BLaER1 treated with 17β-estradiol and CSF1 and Interleukin-3, amounts not matched to agents 10 nM and 100 nM (cell line): ENCODE results near the gene SLC36A1.

Source experiments
- H3K27ac ChIP-seq, 11 experiments: shearing (Covaris generic); formaldehyde crosslinking; 2 replicates each; pipeline ENCODE4 v1.8.1; 2022
- H3K27me3 ChIP-seq, 11 experiments: shearing (Covaris generic); formaldehyde crosslinking; 2 replicates each; pipeline ENCODE4 v1.8.1; 2022
- H3K36me3 ChIP-seq, 11 experiments: shearing (Covaris generic); formaldehyde crosslinking; 2 replicates each; pipeline ENCODE4 v1.8.1; 2022
- H3K4me1 ChIP-seq, 10 experiments: shearing (Covaris generic); formaldehyde crosslinking; 2 replicates each; pipeline ENCODE4 v1.8.1; 2022
- H3K4me2 ChIP-seq, 11 experiments: shearing (Covaris generic); formaldehyde crosslinking; 2 replicates each; pipeline ENCODE4 v1.8.1; 2022
- H3K4me3 ChIP-seq, 10 experiments: shearing (Covaris generic); formaldehyde crosslinking; 2 replicates each; pipeline ENCODE4 v1.8.1; 2022
- H3K9ac ChIP-seq, 11 experiments: shearing (Covaris generic); formaldehyde crosslinking; 2 replicates each; pipeline ENCODE4 v1.8.1; 2022
- H3K9me3 ChIP-seq, 11 experiments: shearing (Covaris generic); formaldehyde crosslinking; replicated peaks in 1 of 11; 2 replicates each; pipeline ENCODE4 v1.8.1; 2022
- H4K20me1 ChIP-seq, 11 experiments: shearing (Covaris generic); formaldehyde crosslinking; 2 replicates each; pipeline ENCODE4 v1.8.1; 2022
- Cebpa-rat ChIP-seq, 11 experiments: shearing (Covaris generic); IDR thresholded peaks; 2 replicates each; pipeline ENCODE4 v1.8.1; 2022

Gene SLC36A1

DNA sequence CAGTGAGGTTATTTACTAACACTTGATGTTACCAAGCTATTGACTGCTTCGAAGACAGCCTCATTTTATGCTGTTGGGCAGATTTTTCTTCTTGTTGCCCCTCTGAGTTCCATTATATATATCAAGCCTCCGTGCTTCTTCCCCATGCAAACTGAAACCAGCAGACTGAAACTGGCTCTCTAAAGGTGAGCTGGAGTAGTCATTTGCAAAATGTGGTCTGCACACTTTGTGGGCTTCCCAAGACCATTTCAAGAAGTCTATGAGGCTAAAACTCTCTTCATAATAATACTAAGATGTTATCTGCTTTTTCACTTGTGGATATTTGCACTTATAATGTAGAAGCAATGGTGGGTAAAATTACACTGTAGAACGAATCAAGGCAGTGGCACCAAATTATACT is 13.9 kb downstream of the SLC36A1 start:
- H3K4me2 ChIP-seq: no peak overlapping the region

DNA sequence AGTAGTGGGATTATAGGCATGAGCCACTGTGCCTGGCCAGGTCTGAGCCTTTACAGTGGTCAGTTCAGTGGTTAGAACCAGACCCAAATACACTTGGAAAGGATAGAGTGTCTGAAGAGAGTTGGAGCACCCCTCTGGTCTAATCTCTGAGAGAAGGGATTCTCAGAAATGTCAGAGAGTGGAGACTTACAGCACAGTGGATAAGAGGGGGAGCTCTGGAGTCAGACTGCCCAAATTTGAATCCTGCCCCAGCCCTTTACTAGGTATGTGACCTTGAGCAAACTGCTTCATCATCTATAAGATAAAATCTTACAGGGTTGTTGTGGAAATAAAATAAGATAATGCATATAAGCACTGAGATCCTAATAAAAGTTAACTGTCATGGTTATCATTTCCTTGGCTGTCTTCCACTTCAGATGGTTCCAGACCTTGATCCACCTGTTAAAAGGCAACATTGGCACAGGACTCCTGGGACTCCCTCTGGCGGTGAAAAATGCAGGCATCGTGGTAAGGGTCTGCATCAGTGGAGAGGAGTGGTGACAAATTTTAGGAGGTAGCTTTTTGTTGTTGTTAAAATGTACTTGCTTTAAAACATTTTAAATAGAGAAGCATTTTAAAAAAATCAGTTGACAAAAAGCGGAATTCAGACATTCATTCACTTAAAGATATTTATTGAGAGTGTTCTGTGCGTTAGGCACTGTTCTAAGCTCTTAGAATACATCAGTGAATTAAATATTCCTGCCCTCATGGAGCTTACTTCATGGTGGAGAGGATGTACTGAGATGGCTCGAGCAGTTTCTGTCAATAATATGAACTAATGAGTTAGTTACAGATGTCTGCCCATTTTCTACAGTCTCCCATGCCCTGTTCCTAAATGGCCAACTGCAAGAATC is 16.0 kb downstream of the SLC36A1 start:
- Histone ChIP-seq H3K4me1 (no peaks in the 10 kb centered on the region), H3K4me3 (no peak overlapping the region), H3K27ac (no peak overlapping the region), H3K36me3 (peaks cover 29 to 97% (median 55%) of the 10 kb centered on the region in 11 experiments; a peak in 21 of 22 replicates), H3K9ac (no peak overlapping the region), H4K20me1 (peaks cover 0 to 41% (median 0%) of the 10 kb centered on the region in 11 experiments; a peak in 7 of 22 replicates), H3K4me2 (no peak overlapping the region), H3K27me3 (no peaks in the 10 kb centered on the region), H3K9me3 (no peaks in the 10 kb centered on the region)
- no peak for TF ChIP-seq Cebpa-rat (IDR thresholded peaks at IDR 0.05)

More for the DNA sequence above, 13.9 kb downstream of the SLC36A1 start:
- Histone ChIP-seq H3K36me3 (peaks cover 13 to 98% (median 38%) of the 10 kb centered on the region in 11 experiments; a peak in 20 of 22 replicates), H3K4me1 (peaks cover 0 to 9% (median 0%) of the 10 kb centered on the region in 10 experiments; a peak in 4 of 20 replicates), H3K27me3 (no peaks in the 10 kb centered on the region), H3K9me3 (no peaks in the 10 kb centered on the region), H3K27ac (no peak overlapping the region), H3K9ac (no peak overlapping the region), H3K4me3 (no peak overlapping the region), H4K20me1 (peaks cover 0 to 61% (median 0%) of the 10 kb centered on the region in 11 experiments; a peak in 8 of 22 replicates)
- TF ChIP-seq Cebpa-rat (IDR thresholded peaks at IDR 0.05): no peak

DNA sequence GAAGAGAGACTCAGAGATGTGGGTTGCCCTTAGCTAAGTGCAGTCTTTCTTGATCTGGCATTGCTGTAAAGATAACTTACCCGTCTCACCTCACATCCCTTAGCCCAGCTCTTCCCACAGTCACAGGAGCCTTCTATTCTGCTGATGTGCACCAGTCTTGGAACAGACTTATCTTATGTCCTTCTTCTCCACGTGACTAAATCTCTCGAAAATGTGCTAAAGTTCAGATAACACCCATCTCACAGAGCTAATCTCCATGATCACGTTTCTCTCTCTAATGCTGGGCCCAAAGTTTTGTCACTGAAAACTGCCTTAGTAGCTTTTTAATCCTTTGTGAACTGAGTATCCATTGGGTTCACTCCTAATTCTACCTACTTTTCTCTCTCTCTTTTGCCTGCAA is 16.7 kb downstream of the SLC36A1 start:
- peaks cover 29 to 97% (median 54%) of the 10 kb centered on the region in 11 experiments; a peak in 21 of 22 replicates for H3K36me3 ChIP-seq
- H3K4me1 ChIP-seq: no peaks in the 10 kb centered on the region
- peaks cover 0 to 34% (median 0%) of the 10 kb centered on the region in 11 experiments; a peak in 4 of 22 replicates for H4K20me1 ChIP-seq
- no peak overlapping the region for H3K4me3 ChIP-seq
- H3K4me2 ChIP-seq: no peak overlapping the region
- no peak overlapping the region for H3K9ac ChIP-seq
- H3K9me3 ChIP-seq: no peaks in the 10 kb centered on the region
- no peak overlapping the region for H3K27ac ChIP-seq
- no peak for TF ChIP-seq Cebpa-rat (IDR thresholded peaks at IDR 0.05)
- no peaks in the 10 kb centered on the region for H3K27me3 ChIP-seq

DNA sequence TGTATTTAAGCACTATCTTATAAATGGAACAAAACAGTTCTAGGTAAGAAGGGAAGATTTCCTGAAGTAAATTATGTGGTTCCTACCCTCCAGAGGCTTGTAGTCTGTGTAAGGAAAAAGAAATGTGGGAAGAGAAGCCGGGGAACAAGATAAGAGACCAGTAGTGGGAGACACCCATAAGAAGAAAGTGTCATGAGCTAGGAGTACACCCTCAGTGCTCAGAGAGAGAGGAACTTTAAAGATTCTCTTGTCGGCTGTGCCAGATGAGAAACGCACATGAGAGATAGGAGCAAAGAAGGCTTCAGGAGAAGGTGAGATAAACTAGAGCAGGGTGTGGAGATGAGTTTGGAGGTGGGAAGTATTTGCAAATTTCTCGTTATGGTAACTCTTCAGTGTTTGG is 18.1 kb downstream of the SLC36A1 start:
- Histone ChIP-seq H3K9ac (no peak overlapping the region), H3K4me3 (no peak overlapping the region), H4K20me1 (peaks cover 0 to 20% (median 0%) of the 10 kb centered on the region in 11 experiments; a peak in 3 of 22 replicates), H3K27me3 (no peaks in the 10 kb centered on the region), H3K9me3 (no peaks in the 10 kb centered on the region), H3K4me1 (no peaks in the 10 kb centered on the region), H3K27ac (no peak overlapping the region), H3K4me2 (no peak overlapping the region), H3K36me3 (peaks cover 29 to 97% (median 52%) of the 10 kb centered on the region in 11 experiments; a peak in 21 of 22 replicates)
- TF ChIP-seq Cebpa-rat (IDR thresholded peaks at IDR 0.05): no peak

DNA sequence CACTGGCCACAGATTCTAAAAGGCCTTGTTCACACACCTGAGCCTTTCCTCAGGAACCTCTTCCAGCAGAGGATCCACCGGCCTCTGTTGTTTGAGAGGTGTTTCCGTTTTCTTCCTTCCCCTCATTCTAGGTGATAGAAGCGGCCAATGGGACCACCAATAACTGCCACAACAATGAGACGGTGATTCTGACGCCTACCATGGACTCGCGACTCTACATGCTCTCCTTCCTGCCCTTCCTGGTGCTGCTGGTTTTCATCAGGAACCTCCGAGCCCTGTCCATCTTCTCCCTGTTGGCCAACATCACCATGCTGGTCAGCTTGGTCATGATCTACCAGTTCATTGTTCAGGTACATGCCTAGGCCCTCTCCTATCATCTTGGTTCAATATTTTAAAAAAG is 20.2 kb downstream of the SLC36A1 start:
- no peak for TF ChIP-seq Cebpa-rat (IDR thresholded peaks at IDR 0.05)
- peaks cover 29 to 98% (median 52%) of the 10 kb centered on the region in 11 experiments; a peak in 21 of 22 replicates for H3K36me3 ChIP-seq
- H3K27ac ChIP-seq: no peak overlapping the region
- H3K4me2 ChIP-seq: no peak overlapping the region
- H3K4me1 ChIP-seq: peaks cover 0 to 7% (median 0%) of the 10 kb centered on the region in 10 experiments; a peak in 1 of 20 replicates
- H3K9me3 ChIP-seq: no peaks in the 10 kb centered on the region
- H3K9ac ChIP-seq: no peak overlapping the region
- H4K20me1 ChIP-seq: peaks cover 0 to 10% (median 0%) of the 10 kb centered on the region in 11 experiments; a peak in 2 of 22 replicates
- H3K27me3 ChIP-seq: no peaks in the 10 kb centered on the region
- no peak overlapping the region for H3K4me3 ChIP-seq

DNA sequence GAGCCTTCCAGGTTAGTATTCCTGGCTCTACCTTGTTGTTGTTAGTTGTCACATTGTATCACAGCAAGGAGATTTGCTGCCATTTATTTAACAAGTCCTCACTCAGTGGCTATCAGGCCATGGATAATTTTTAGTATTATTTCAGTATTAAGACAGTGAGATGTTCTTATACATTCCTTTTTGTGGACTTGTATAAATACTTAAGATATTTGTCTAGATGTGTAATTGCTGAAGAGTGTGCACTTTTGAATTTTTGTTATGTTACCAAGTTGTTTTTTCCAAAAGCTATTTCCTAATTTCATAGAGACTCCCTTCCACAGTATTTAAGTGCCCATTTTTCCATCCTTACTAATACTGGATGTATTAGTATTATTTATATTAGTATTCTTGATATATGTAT is 22.0 kb downstream of the SLC36A1 start:
- no peak for TF ChIP-seq Cebpa-rat (IDR thresholded peaks at IDR 0.05)
- Histone ChIP-seq H3K4me2 (no peak overlapping the region), H3K9ac (no peak overlapping the region)

DNA sequence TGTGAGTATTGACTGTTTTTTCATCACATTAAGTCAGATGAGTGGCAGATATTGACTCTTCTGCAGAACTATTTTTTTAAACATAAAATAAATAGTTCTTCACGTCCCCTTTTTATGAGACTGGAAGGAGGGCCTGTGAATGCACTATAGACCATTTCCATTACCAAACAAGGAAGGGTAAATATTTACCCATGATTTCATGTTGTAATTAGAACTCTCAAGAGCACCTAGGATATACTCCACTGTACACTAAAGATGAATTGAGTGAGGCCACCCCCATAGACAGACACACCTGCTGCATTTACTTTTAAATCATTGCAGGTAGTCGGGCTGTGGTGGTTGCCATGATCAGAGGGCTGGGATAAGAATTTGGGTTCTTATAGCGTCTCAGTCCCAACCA is 22.6 kb downstream of the SLC36A1 start:
- Histone ChIP-seq H3K9ac (no peak overlapping the region), H3K36me3 (peaks cover 20 to 98% (median 36%) of the 10 kb centered on the region in 11 experiments; a peak in 21 of 22 replicates), H3K4me2 (no peak overlapping the region), H3K4me1 (peaks cover 0 to 9% (median 0%) of the 10 kb centered on the region in 10 experiments; a peak in 1 of 20 replicates), H3K27me3 (no peaks in the 10 kb centered on the region), H3K9me3 (no peaks in the 10 kb centered on the region), H3K27ac (no peak overlapping the region), H4K20me1 (peaks cover 0 to 6% (median 0%) of the 10 kb centered on the region in 11 experiments; a peak in 1 of 22 replicates), H3K4me3 (no peak overlapping the region)
- TF ChIP-seq Cebpa-rat (IDR thresholded peaks at IDR 0.05): no peak

More for the DNA sequence above, 22.0 kb downstream of the SLC36A1 start:
- no peak overlapping the region for H3K27ac ChIP-seq
- H3K9me3 ChIP-seq: no peaks in the 10 kb centered on the region
- no peak overlapping the region for H3K4me3 ChIP-seq
- H4K20me1 ChIP-seq: peaks cover 0 to 7% (median 0%) of the 10 kb centered on the region in 11 experiments; a peak in 1 of 22 replicates
- H3K4me1 ChIP-seq: peaks cover 0 to 9% (median 0%) of the 10 kb centered on the region in 10 experiments; a peak in 1 of 20 replicates
- H3K27me3 ChIP-seq: no peaks in the 10 kb centered on the region
- H3K36me3 ChIP-seq: peaks cover 23 to 98% (median 42%) of the 10 kb centered on the region in 11 experiments; a peak in 21 of 22 replicates

DNA sequence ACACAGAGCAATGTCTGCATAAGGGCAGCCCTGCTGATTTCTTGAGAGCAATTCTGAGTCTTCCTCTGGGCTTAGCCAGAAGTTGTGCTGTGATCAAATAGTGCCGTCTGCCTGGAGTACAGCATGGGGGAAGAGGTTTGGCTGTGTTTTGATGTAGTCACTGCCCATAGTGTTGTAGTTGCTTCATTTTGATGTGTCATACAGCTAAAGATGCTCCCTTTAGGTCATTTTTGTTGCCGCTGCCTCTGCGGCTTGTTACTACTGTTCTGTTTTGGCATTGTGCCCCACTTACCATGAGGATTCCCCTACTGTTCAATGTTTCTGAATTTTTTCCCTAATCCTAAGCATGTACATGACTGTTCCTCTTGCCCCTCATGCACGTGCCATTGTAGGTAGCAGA is 23.0 kb downstream of the SLC36A1 start:
- Histone ChIP-seq H3K36me3 (peaks cover 20 to 98% (median 32%) of the 10 kb centered on the region in 11 experiments; a peak in 21 of 22 replicates), H3K9me3 (no peaks in the 10 kb centered on the region), H3K4me3 (no peak overlapping the region), H3K27ac (no peak overlapping the region), H3K9ac (no peak overlapping the region), H4K20me1 (peaks cover 0 to 1% (median 0%) of the 10 kb centered on the region in 11 experiments; a peak in 1 of 22 replicates), H3K4me1 (peaks cover 0 to 9% (median 0%) of the 10 kb centered on the region in 10 experiments; a peak in 1 of 20 replicates), H3K27me3 (no peaks in the 10 kb centered on the region), H3K4me2 (no peak overlapping the region)
- TF ChIP-seq Cebpa-rat (IDR thresholded peaks at IDR 0.05): no peak

DNA sequence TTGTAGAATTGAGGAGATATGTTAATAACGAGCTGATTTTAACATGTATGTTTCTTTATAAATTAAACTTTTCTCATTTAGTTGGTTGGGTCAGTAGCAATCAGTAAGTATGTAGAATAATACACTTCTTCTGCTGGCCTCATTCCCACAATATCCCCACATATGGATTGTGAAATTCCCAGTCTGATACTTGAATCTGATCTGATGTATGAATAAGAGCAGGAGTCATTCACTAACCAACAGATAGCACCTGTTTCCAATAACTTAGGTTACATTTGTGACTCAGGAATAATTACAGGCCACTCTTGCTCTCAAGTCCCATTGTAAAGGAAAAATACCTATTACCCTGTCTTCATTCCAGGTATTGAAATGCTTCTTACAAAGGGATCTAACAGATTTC is 23.9 kb downstream of the SLC36A1 start:
- no peak overlapping the region for H3K27ac ChIP-seq
- H3K4me3 ChIP-seq: no peak overlapping the region
- no peak for TF ChIP-seq Cebpa-rat (IDR thresholded peaks at IDR 0.05)
- H3K27me3 ChIP-seq: no peaks in the 10 kb centered on the region
- peaks cover 0 to 9% (median 0%) of the 10 kb centered on the region in 10 experiments; a peak in 1 of 20 replicates for H3K4me1 ChIP-seq
- no peak overlapping the region for H3K4me2 ChIP-seq
- peaks cover 0 to 2% (median 0%) of the 10 kb centered on the region in 11 experiments; a peak in 4 of 22 replicates for H3K9me3 ChIP-seq
- peaks cover 17 to 98% (median 24%) of the 10 kb centered on the region in 11 experiments; a peak in 21 of 22 replicates for H3K36me3 ChIP-seq
- H3K9ac ChIP-seq: no peak overlapping the region
- H4K20me1 ChIP-seq: no peaks in the 10 kb centered on the region; a peak in 1 of 22 replicates
